K562 (cell line): Measurements from ENCODE around the gene ABCB6. TPM values are rescaled to one million over a fixed set of nuclear protein-coding genes. Genes with fewer than 3 reads are reported as not detected.

Experiments used
- CHD2 ChIP-seq: IDR thresholded peaks from 2 replicates; pipeline ENCODE4 v1.6.1; 2011; ENCODE audit warnings: low read depth, low read length
- EP400 ChIP-seq: fragments of 450-650 bp; IDR thresholded peaks from 2 replicates; pipeline ENCODE4 v1.6.1; 2017; ENCODE audit warnings: antibody characterized with exemption, mild to moderate bottlenecking, moderate library complexity
- FOXM1 ChIP-seq, 2 experiments: fragments of 450-650 bp in 1 of 2; sonication (generic) in 1 of 2; formaldehyde crosslinking in 1 of 2; IDR thresholded peaks; 2 replicates each; pipeline versions ENCODE4 v1.6.1 to v1.9.0; 2017 to 2022; ENCODE audit warnings: low read depth in 2 of 2, mild to moderate bottlenecking in 2 of 2, missing genetic modification reagents in 1 of 2, moderate library complexity in 1 of 2
- JUN ChIP-seq, 2 experiments: sonication (generic) in 1 of 2; formaldehyde crosslinking in 1 of 2; IDR thresholded peaks; 2 replicates each; pipeline versions ENCODE4 v1.6.1 to v1.8.0; 2012 to 2022; ENCODE audit warnings: borderline replicate concordance in 2 of 2, mild to moderate bottlenecking in 2 of 2, improper control_type of control experiment in 1 of 2, low read depth in 1 of 2, low read length in 1 of 2, missing genetic modification reagents in 1 of 2
- MTA3 ChIP-seq: fragments of 450-650 bp; formaldehyde crosslinking; IDR thresholded peaks from 2 replicates; pipeline ENCODE4 v1.6.1; 2017; ENCODE audit warnings: mild to moderate bottlenecking, borderline replicate concordance
- NR4A1 ChIP-seq, 2 experiments: fragments of 250-450 bp in 1 of 2; fragments of 450-650 bp in 1 of 2; sonication (Bioruptor Pico) in 1 of 2; IDR thresholded peaks; 2 replicates each; pipeline versions ENCODE4 v1.4.0 to v1.6.1; 2016 to 2020; ENCODE audit warnings: mild to moderate bottlenecking in 2 of 2, missing compliant biosample characterization in 1 of 2, missing genetic modification characterization in 1 of 2, moderate library complexity in 1 of 2
- POLR2H ChIP-seq: IDR thresholded peaks from 2 replicates; pipeline ENCODE4 v1.6.1; 2016; ENCODE audit warnings: missing genetic modification characterization, low read depth, mild to moderate bottlenecking, control low read depth, missing compliant biosample characterization, moderate library complexity
- PRPF4 ChIP-seq: fragments of 200-400 bp; formaldehyde crosslinking; IDR thresholded peaks from one replicate; pipeline ENCODE4 v1.6.1; 2017; ENCODE audit warnings: low read length, low read depth, mild to moderate bottlenecking; ENCODE audit not compliant: insufficient read depth, poor library complexity, severe bottlenecking
- RHOXF2B ChIP-seq: fragments of 250-450 bp; sonication (Bioruptor Pico); conservative IDR thresholded peaks from 2 replicates; pipeline ENCODE4 v1.5.1; 2021
- SMARCE1 ChIP-seq: fragments of 450-650 bp; IDR thresholded peaks from 2 replicates; pipeline ENCODE4 v1.7.1; 2016; ENCODE audit warnings: mild to moderate bottlenecking
- TAF7 ChIP-seq: fragments of 450-650 bp; IDR thresholded peaks from 2 replicates; pipeline ENCODE4 v1.6.1; 2016; ENCODE audit warnings: missing genetic modification characterization, missing compliant biosample characterization
- XRCC3 ChIP-seq: fragments of 450-650 bp; IDR thresholded peaks from 2 replicates; pipeline ENCODE4 v1.6.1; 2017; ENCODE audit warnings: mild to moderate bottlenecking, moderate library complexity
- ZNF140 ChIP-seq: fragments of 250-450 bp; sonication (Bioruptor Pico); IDR thresholded peaks from 2 replicates; pipeline ENCODE4 v1.8.0; 2021; ENCODE audit warnings: moderate library complexity, mild to moderate bottlenecking, inconsistent platforms
- ZNF197 ChIP-seq: fragments of 200-800 bp; sonication (Bioruptor generic); IDR thresholded peaks from 2 replicates; pipeline ENCODE4 v1.6.1; 2016; ENCODE audit warnings: low read depth, missing genetic modification characterization, missing compliant biosample characterization
- ZNF699 ChIP-seq: fragments of 250-450 bp; sonication (Bioruptor Pico); IDR thresholded peaks from 2 replicates; pipeline ENCODE4 v1.8.0; 2021; ENCODE audit warnings: mild to moderate bottlenecking, moderate library complexity; ENCODE audit not compliant: insufficient replicate concordance
- ZNF707 ChIP-seq: fragments of 250-450 bp; sonication (Bioruptor Pico); conservative IDR thresholded peaks from 2 replicates; pipeline ENCODE4 v1.8.0; 2022; ENCODE audit warnings: inconsistent platforms, mild to moderate bottlenecking, moderate library complexity
- polyA plus RNA-seq, 8 experiments: library from polyadenylated mRNA; depleted of rRNA in 4 of 8; stranded (reverse) in 5 of 8; unstranded in 3 of 8; fragments of >200 nt; fragmentation: Nextera tagmentation in 2 of 8; fragmentation: Illumina TruSeq in 1 of 8; extraction: Ambion mirVana in 2 of 8; extraction: Trizol in 1 of 8; gene quantifications; 2 replicates each; pipeline versions ENCODE4 v1.2.1 to v1.2.3, GENCODE V29; 2011 to 2014; ENCODE audit warnings: inconsistent platforms in 1 of 8, missing spikeins in 1 of 8
- total RNA-seq, 7 experiments: library from RNA; depleted of rRNA in 6 of 7; stranded (reverse); fragments of >200 nt in 6 of 7; fragmentation: Illumina TruSeq in 2 of 7; extraction: Trizol in 2 of 7; gene quantifications; 2 replicates each; pipeline versions ENCODE4 v1.2.1 to v1.2.3, GENCODE V29; 2011 to 2021; ENCODE audit warnings: low replicate concordance in 1 of 7
- TF ChIP-seq, protein P1 (sequence below): IDR thresholded peaks from 3 replicates; pipeline ENCODE4 v1.6.1; 2011; ENCODE audit warnings: borderline replicate concordance, mild to moderate bottlenecking; ENCODE audit not compliant: insufficient read length, insufficient read depth
- TF ChIP-seq, protein P2 (sequence below): fragments of 150-350 bp; IDR thresholded peaks from 2 replicates; pipeline ENCODE4 v1.6.1; 2014; ENCODE audit warnings: low read depth, mild to moderate bottlenecking, low read length, borderline replicate concordance
- TF ChIP-seq, protein P3 (sequence below), 2 experiments: IDR thresholded peaks; 2 replicates each; pipeline ENCODE4 v1.6.1; 2012; ENCODE audit warnings: improper control_type of control experiment in 2 of 2, low read depth in 2 of 2, low read length in 2 of 2, borderline replicate concordance in 1 of 2

Gene ABCB6
- total and polyA plus RNA-seq, 9 of the 15 experiments (the other 6 are each of a cell fraction or from before 2014, with no cell fraction given) = 3.7 to 29.8 (median 16.8) TPM

GRCh38 chr2:219229305-219230058 is 10.7 kb upstream of the ABCB6 start, which contains the start of the genes ANKZF1 and ATG9A (continued):
- TF ChIP-seq SMARCE1 (no peak), POLR2H (tag) (peak; percentile 72), ZNF707 (CRISPR knock-in tag) (no peak), ZNF140 (CRISPR knock-in tag) (no peak), CHD2 (peak; percentile 87), XRCC3 (no peak), FOXM1 (IDR thresholded peaks at IDR 0.05; ENCODE audit: low read depth) (no peak), FOXM1 (CRISPR knock-in tag; IDR thresholded peaks at IDR 0.05; ENCODE audit: low read depth) (no peak), TAF7 (tag) (no peak), NR4A1 (CRISPR knock-in tag; IDR thresholded peaks at IDR 0.05) (no peak), NR4A1 (tag; IDR thresholded peaks at IDR 0.05) (peak; percentile 67; the same call in 1 of the 2 replicates), JUN (IDR thresholded peaks at IDR 0.05; ENCODE audit: borderline replicate concordance, low read depth, low read length) (0 out of 2 replicates have a peak, but pooled peaks have one; percentile 6), JUN (CRISPR knock-in tag; IDR thresholded peaks at IDR 0.05; ENCODE audit: borderline replicate concordance) (no peak), ZNF699 (CRISPR knock-in tag) (no peak), ZNF197 (CRISPR knock-in tag) (peak; percentile 90), RHOXF2B (no peak), MTA3 (peak; percentile 98), EP400 (peak; percentile 73), PRPF4 (no peak)
- TF ChIP-seq, protein P1, sequence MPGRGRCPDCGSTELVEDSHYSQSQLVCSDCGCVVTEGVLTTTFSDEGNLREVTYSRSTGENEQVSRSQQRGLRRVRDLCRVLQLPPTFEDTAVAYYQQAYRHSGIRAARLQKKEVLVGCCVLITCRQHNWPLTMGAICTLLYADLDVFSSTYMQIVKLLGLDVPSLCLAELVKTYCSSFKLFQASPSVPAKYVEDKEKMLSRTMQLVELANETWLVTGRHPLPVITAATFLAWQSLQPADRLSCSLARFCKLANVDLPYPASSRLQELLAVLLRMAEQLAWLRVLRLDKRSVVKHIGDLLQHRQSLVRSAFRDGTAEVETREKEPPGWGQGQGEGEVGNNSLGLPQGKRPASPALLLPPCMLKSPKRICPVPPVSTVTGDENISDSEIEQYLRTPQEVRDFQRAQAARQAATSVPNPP = no peak
- TF ChIP-seq, protein P2, sequence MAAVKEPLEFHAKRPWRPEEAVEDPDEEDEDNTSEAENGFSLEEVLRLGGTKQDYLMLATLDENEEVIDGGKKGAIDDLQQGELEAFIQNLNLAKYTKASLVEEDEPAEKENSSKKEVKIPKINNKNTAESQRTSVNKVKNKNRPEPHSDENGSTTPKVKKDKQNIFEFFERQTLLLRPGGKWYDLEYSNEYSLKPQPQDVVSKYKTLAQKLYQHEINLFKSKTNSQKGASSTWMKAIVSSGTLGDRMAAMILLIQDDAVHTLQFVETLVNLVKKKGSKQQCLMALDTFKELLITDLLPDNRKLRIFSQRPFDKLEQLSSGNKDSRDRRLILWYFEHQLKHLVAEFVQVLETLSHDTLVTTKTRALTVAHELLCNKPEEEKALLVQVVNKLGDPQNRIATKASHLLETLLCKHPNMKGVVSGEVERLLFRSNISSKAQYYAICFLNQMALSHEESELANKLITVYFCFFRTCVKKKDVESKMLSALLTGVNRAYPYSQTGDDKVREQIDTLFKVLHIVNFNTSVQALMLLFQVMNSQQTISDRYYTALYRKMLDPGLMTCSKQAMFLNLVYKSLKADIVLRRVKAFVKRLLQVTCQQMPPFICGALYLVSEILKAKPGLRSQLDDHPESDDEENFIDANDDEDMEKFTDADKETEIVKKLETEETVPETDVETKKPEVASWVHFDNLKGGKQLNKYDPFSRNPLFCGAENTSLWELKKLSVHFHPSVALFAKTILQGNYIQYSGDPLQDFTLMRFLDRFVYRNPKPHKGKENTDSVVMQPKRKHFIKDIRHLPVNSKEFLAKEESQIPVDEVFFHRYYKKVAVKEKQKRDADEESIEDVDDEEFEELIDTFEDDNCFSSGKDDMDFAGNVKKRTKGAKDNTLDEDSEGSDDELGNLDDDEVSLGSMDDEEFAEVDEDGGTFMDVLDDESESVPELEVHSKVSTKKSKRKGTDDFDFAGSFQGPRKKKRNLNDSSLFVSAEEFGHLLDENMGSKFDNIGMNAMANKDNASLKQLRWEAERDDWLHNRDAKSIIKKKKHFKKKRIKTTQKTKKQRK = peak; percentile 88; the same call in 1 of the 2 replicates
- TF ChIP-seq, protein P3, sequence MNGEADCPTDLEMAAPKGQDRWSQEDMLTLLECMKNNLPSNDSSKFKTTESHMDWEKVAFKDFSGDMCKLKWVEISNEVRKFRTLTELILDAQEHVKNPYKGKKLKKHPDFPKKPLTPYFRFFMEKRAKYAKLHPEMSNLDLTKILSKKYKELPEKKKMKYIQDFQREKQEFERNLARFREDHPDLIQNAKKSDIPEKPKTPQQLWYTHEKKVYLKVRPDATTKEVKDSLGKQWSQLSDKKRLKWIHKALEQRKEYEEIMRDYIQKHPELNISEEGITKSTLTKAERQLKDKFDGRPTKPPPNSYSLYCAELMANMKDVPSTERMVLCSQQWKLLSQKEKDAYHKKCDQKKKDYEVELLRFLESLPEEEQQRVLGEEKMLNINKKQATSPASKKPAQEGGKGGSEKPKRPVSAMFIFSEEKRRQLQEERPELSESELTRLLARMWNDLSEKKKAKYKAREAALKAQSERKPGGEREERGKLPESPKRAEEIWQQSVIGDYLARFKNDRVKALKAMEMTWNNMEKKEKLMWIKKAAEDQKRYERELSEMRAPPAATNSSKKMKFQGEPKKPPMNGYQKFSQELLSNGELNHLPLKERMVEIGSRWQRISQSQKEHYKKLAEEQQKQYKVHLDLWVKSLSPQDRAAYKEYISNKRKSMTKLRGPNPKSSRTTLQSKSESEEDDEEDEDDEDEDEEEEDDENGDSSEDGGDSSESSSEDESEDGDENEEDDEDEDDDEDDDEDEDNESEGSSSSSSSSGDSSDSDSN (IDR thresholded peaks at IDR 0.05; ENCODE audit: borderline replicate concordance in 1 of 2, low read depth in 2 of 2, low read length in 2 of 2) = peak; percentile 29 to 80; a peak in 1 of 4 replicates
